IMR-90 (cell line): ENCODE results near the gene SNIP1. TPM values are rescaled to one million over a fixed set of nuclear protein-coding genes. Genes with fewer than 3 reads are reported as not detected.
A peak's percentile ranks its signal among the peaks of the same experiment; 100 is the strongest.

Experiments used
- ATAC-seq: fragments of 200-7000 bp; cut with Tn5 transposase; 2 replicates; pipeline ENCODE4 v1.9.1; 2020; ENCODE audit warnings: low read depth, mild to moderate bottlenecking, moderate library complexity
- BruUV-seq: library from RNA; stranded (reverse); fragments of 400-500 nt; replicated peaks from 2 replicates; lab custom pipeline; 2021; lab: Mats Ljungman, UMichigan
- CTCF ChIA-PET: fragments of 300-600 bp; formaldehyde crosslinking; extraction: SDS; loops from one replicate; lab custom pipeline; 2021; ENCODE audit warnings: antibody characterized with exemption; lab: Yijun Ruan, JAX
- POLR2A ChIA-PET: fragments of 300-600 bp; sonication (Branson Sonifier 250); formaldehyde crosslinking; loops from one replicate; lab custom pipeline; 2022; ENCODE audit warnings: antibody characterized with exemption; ENCODE audit not compliant: unreplicated experiment; lab: Charles Lee
- DNase-seq: peaks from one replicate; pipeline ENCODE4 v3.0.0; 2013
- H2AFZ ChIP-seq: replicated peaks from 2 replicates; pipeline ENCODE3; 2013; ENCODE audit warnings: low read length, mild to moderate bottlenecking; ENCODE audit not compliant: poor library complexity
- H2AK5ac ChIP-seq: 2 replicates; pipeline ENCODE4 v1.6.1; 2013; ENCODE audit warnings: low read depth, low read length, inconsistent platforms
- H2AK9ac ChIP-seq: replicated peaks from 2 replicates; pipeline ENCODE3; 2013; ENCODE audit warnings: mild to moderate bottlenecking, low read depth, low read length, moderate library complexity; ENCODE audit not compliant: poor library complexity
- H2BK120ac ChIP-seq: 2 replicates; pipeline ENCODE4 v1.6.1; 2013; ENCODE audit warnings: low read depth, low read length, inconsistent platforms
- H2BK15ac ChIP-seq: 3 replicates; pipeline ENCODE4 v1.6.1; 2013; ENCODE audit warnings: low read depth, low read length, inconsistent platforms
- H2BK20ac ChIP-seq: 2 replicates; pipeline ENCODE4 v1.6.1; 2013; ENCODE audit warnings: low read depth, mild to moderate bottlenecking, inconsistent platforms, low read length, moderate library complexity
- H2BK5ac ChIP-seq: 2 replicates; pipeline ENCODE4 v1.6.1; 2013; ENCODE audit warnings: mild to moderate bottlenecking, low read depth, low read length, inconsistent platforms; ENCODE audit not compliant: poor library complexity, severe bottlenecking
- H3K14ac ChIP-seq: replicated peaks from 2 replicates; pipeline ENCODE4 v1.6.1; 2013; ENCODE audit warnings: low read depth, low read length, inconsistent platforms
- H3K18ac ChIP-seq: 2 replicates; pipeline ENCODE4 v1.6.1; 2013; ENCODE audit warnings: low read depth, low read length, control low read depth
- H3K23ac ChIP-seq: 2 replicates; pipeline ENCODE4 v1.6.1; 2013; ENCODE audit warnings: low read depth, low read length, inconsistent platforms
- H3K27ac ChIP-seq: 2 replicates; pipeline ENCODE4 v1.5.1; 2013; ENCODE audit warnings: mild to moderate bottlenecking, control low read depth, low read length; ENCODE audit not compliant: insufficient read depth
- H3K27me3 ChIP-seq: 2 replicates; pipeline ENCODE4 v1.6.1; 2013; ENCODE audit warnings: low read length; ENCODE audit not compliant: control insufficient read depth, insufficient read depth
- H3K36me3 ChIP-seq: 2 replicates; pipeline ENCODE4 v1.6.1; 2013; ENCODE audit warnings: low read length, mixed read lengths; ENCODE audit not compliant: control insufficient read depth, insufficient read depth
- H3K4ac ChIP-seq: 2 replicates; pipeline ENCODE4 v1.6.1; 2013; ENCODE audit warnings: low read depth, low read length, inconsistent platforms
- H3K4me1 ChIP-seq: 2 replicates; pipeline ENCODE4 v1.6.1; 2013; ENCODE audit warnings: low read length, mixed read lengths; ENCODE audit not compliant: control insufficient read depth, insufficient read depth
- H3K4me2 ChIP-seq: 2 replicates; pipeline ENCODE4 v1.6.1; 2013; ENCODE audit warnings: low read depth, mild to moderate bottlenecking, control low read depth, low read length, moderate library complexity
- H3K4me3 ChIP-seq: 2 replicates; pipeline ENCODE4 v1.5.1; 2013; ENCODE audit warnings: low read depth, mild to moderate bottlenecking, control low read depth, low read length, moderate library complexity; ENCODE audit not compliant: insufficient read depth
- H3K56ac ChIP-seq: 2 replicates; pipeline ENCODE4 v1.6.1; 2013; ENCODE audit warnings: low read length, inconsistent platforms; ENCODE audit not compliant: insufficient read depth; ENCODE audit errors: extremely low read depth
- H3K79me1 ChIP-seq, 2 experiments: 2 replicates each; pipeline ENCODE4 v1.6.1; 2013; ENCODE audit warnings: low read length in 2 of 2, inconsistent platforms in 1 of 2, low read depth in 1 of 2
- H3K9ac ChIP-seq: 2 replicates; pipeline ENCODE4 v1.6.1; 2013; ENCODE audit warnings: low read depth, low read length, control low read depth
- H3K9me1 ChIP-seq: 2 replicates; pipeline ENCODE4 v1.6.1; 2013; ENCODE audit warnings: low read length, inconsistent platforms; ENCODE audit not compliant: insufficient read depth
- H3K9me3 ChIP-seq: 2 replicates; pipeline ENCODE4 v1.6.1; 2013; ENCODE audit warnings: low read length; ENCODE audit not compliant: control insufficient read depth, insufficient read depth
- H4K20me1 ChIP-seq: 2 replicates; pipeline ENCODE4 v1.6.1; 2013; ENCODE audit warnings: low read length, inconsistent platforms; ENCODE audit not compliant: insufficient read depth
- H4K5ac ChIP-seq: 2 replicates; pipeline ENCODE4 v1.6.1; 2013; ENCODE audit warnings: mild to moderate bottlenecking, low read depth, low read length, control low read depth
- H4K8ac ChIP-seq, 2 experiments: 2 replicates each; pipeline ENCODE4 v1.6.1; 2013; ENCODE audit warnings: low read depth in 2 of 2, low read length in 2 of 2, control low read depth in 1 of 2, inconsistent platforms in 1 of 2
- H4K91ac ChIP-seq: 2 replicates; pipeline ENCODE4 v1.6.1; 2013; ENCODE audit warnings: low read depth, low read length, inconsistent platforms; ENCODE audit not compliant: insufficient read depth
- BHLHE40 ChIP-seq: fragments of 150-350 bp; IDR thresholded peaks from 2 replicates; pipeline ENCODE4 v1.6.1; 2016; ENCODE audit warnings: mild to moderate bottlenecking, low read depth, low read length
- CEBPB ChIP-seq: IDR thresholded peaks from 2 replicates; pipeline ENCODE4 v1.6.1; 2012; ENCODE audit warnings: low read depth, low read length, improper control_type of control experiment
- CHD1 ChIP-seq: IDR thresholded peaks from 2 replicates; pipeline ENCODE4 v1.6.1; 2012; ENCODE audit warnings: low read depth, low read length, improper control_type of control experiment
- CTCF ChIP-seq: conservative IDR thresholded peaks from 2 replicates; pipeline ENCODE4 v1.5.1; 2012; ENCODE audit warnings: mild to moderate bottlenecking, low read depth, low read length, improper control_type of control experiment
- ELK1 ChIP-seq: fragments of 150-350 bp; IDR thresholded peaks from 2 replicates; pipeline ENCODE4 v1.6.1; 2016; ENCODE audit warnings: low read depth, mild to moderate bottlenecking, low read length, moderate library complexity, borderline replicate concordance
- FOS ChIP-seq: fragments of 150-350 bp; IDR thresholded peaks from 2 replicates; pipeline ENCODE4 v1.6.1; 2016; ENCODE audit warnings: low read depth, low read length
- MAFK ChIP-seq: IDR thresholded peaks from 2 replicates; pipeline ENCODE4 v1.6.1; 2012; ENCODE audit warnings: low read depth, low read length, improper control_type of control experiment
- MXI1 ChIP-seq: IDR thresholded peaks from 2 replicates; pipeline ENCODE4 v1.6.1; 2012; ENCODE audit warnings: low read depth, mild to moderate bottlenecking, low read length, moderate library complexity, borderline replicate concordance
- RAD21 ChIP-seq: IDR thresholded peaks from 2 replicates; pipeline ENCODE4 v1.6.1; 2012; ENCODE audit warnings: low read length, improper control_type of control experiment
- RCOR1 ChIP-seq: IDR thresholded peaks from 2 replicates; pipeline ENCODE4 v1.6.1; 2012; ENCODE audit warnings: mild to moderate bottlenecking, low read length, improper control_type of control experiment; ENCODE audit not compliant: insufficient replicate concordance
- RFX5 ChIP-seq: IDR thresholded peaks from 2 replicates; pipeline ENCODE4 v1.8.0; 2012; ENCODE audit warnings: low read depth, mild to moderate bottlenecking, low read length, moderate library complexity
- SMC3 ChIP-seq: fragments of 150-350 bp; IDR thresholded peaks from 2 replicates; pipeline ENCODE4 v1.6.1; 2016; ENCODE audit warnings: low read depth, mild to moderate bottlenecking, antibody characterized with exemption, low read length, moderate library complexity
- WGBS, 2 experiments: methylation state at CpG; one replicate each; pipeline versions ENCODE4 v1.1.5 to v1.1.7; 2013; ENCODE audit warnings: missing lambda C conversion rate in 2 of 2; ENCODE audit not compliant: insufficient read length in 1 of 2; ENCODE audit errors: extremely low coverage in 2 of 2; 5-methylcytosine and 5-hydroxymethylcytosine counted together
- dilution Hi-C: fragments of 300-500 bp; cut with HindIII; formaldehyde crosslinking; loops from one replicate; pipeline ENCODE4 v1.14.3; 2018; ENCODE audit warnings: low sequenced_read_pairs; ENCODE audit not compliant: unreplicated experiment
- in situ Hi-C: fragments of 300-500 bp; cut with MboI; formaldehyde crosslinking; loops from 3 replicates; pipeline ENCODE4 v1.14.3; 2019; ENCODE audit warnings: low sequenced_read_pairs, inconsistent platforms, mixed read lengths
- intact Hi-C: fragments of 100-400 bp; cut with micrococcal nuclease; formaldehyde crosslinking; loops from 2 replicates; pipeline ENCODE4 v1.10.0; 2022
- polyA plus RNA-seq, 3 experiments: library from polyadenylated mRNA; depleted of rRNA; stranded (reverse); fragments of >200 nt; gene quantifications; 2 replicates each; pipeline ENCODE4 v1.2.3, GENCODE V29; 2012; ENCODE audit warnings: low replicate concordance in 1 of 3
- total RNA-seq: library from RNA; depleted of rRNA; stranded (reverse); fragments of >200 nt; gene quantifications from 2 replicates; pipeline ENCODE4 v1.2.3, GENCODE V29; 2012

Gene SNIP1
- total and polyA plus RNA-seq, 2 of the 4 experiments (the other 2 are of a cell fraction), result 6.8 to 11.3 TPM

GRCh38 chr1:37549341-37549740 lies 4.8 kb downstream of the SNIP1 start:
- no CpG with 5 or more reads among the region's 6 CpGs for WGBS, 2 experiments
- Histone ChIP-seq H2BK5ac (no peak overlapping the region), H3K23ac (no peak overlapping the region), H2AK5ac (no peak overlapping the region), H3K4me3 (no peak overlapping the region), H3K4me2 (no peak overlapping the region), H2BK120ac (no peak overlapping the region), H3K79me1 (peaks cover 15 to 28% of the 10 kb centered on the region in 2 experiments), H3K14ac (no peak overlapping the region), H2AFZ (no peak overlapping the region), H4K5ac (no peak overlapping the region), H4K8ac (no peak overlapping the region), H3K9ac (no peak overlapping the region), H4K20me1 (peaks cover 16% of the 10 kb centered on the region; the same call in 1 of the 2 replicates), H3K36me3 (peaks cover 31% of the 10 kb centered on the region), H3K27ac (no peak overlapping the region), H3K56ac (no peak overlapping the region), H3K9me1 (no peaks in the 10 kb centered on the region; the same call in 1 of the 2 replicates), H3K9me3 (no peaks in the 10 kb centered on the region), H2AK9ac (no peak overlapping the region), H3K4me1 (peaks cover 3% of the 10 kb centered on the region; the same call in 1 of the 2 replicates), H3K4ac (no peak overlapping the region), H2BK15ac (no peak overlapping the region), H2BK20ac (no peak overlapping the region), H4K91ac (no peak overlapping the region), H3K27me3 (no peaks in the 10 kb centered on the region), H3K18ac (no peak overlapping the region)
- no peak for TF ChIP-seq MXI1
- TF ChIP-seq RFX5, result no peak
- no peak for TF ChIP-seq RAD21
- no peak for TF ChIP-seq CHD1
- TF ChIP-seq CTCF, result no peak
- no peak for TF ChIP-seq CEBPB
- no peak for TF ChIP-seq SMC3
- TF ChIP-seq FOS, result no peak
- no peak for TF ChIP-seq ELK1
- no peak for TF ChIP-seq RCOR1
- no peak for TF ChIP-seq BHLHE40
- no peak for TF ChIP-seq MAFK
- POLR2A ChIA-PET, result interaction anchor here (0.6 kb wide), 1 partner anchor 1488 kb away, joined by 8 read pairs; no protein-coding TSS in a partner anchor
- no peak for ATAC-seq
- peak; percentile 44 for DNase-seq
- dilution Hi-C loops, result no loop called here
- BruUV-seq, result no TSS peak
- in situ Hi-C loops, result no loop called here
- intact Hi-C loops, result no loop called here
- CTCF ChIA-PET, result interaction anchor here (0.6 to 0.8 kb wide), 2 partner anchors 35 to 39 kb away, joined by 3 read pairs; partner anchors contain the start of gene MEAF6
